NT2/D1 (cell line): ENCODE data around the gene PHPT1.

ENCODE experiments used
- YY1 ChIP-seq: IDR thresholded peaks from 2 replicates; pipeline ENCODE4 v1.6.1; 2011; ENCODE audit not compliant: insufficient read length, insufficient read depth
- ZNF274 ChIP-seq: IDR thresholded peaks from 2 replicates; pipeline ENCODE4 v1.6.1; 2011; ENCODE audit warnings: mild to moderate bottlenecking, low read depth, low read length

DNA sequence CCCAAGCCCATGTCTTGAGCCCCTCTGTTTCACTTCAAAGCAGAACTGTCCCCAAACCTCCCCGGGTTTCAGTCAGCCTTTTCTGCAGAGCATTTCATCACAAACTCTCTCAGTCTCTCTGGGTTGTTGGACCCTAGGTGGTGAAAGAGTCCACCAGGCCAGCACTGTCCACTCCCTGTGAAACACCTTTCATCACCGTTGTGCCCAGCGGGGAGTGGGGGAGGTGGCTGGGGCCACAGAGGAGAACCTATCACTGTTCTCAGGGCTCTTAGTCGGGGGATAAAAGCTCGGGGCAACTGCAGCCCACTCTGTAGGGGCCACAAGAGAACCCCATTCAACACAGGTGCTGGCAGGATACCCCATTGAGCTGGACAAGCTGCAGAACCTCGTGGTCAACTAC lies 46.9 kb upstream of the PHPT1 start:
- TF ChIP-seq YY1 (no peak), ZNF274 (no peak)
